ENCODE data around the gene TSPAN18. TPM values are rescaled to one million over a fixed set of nuclear protein-coding genes. Genes with fewer than 3 reads are reported as not detected.

Gene TSPAN18
- total and polyA plus RNA-seq, 7 donors: 5.2 to 21.7 (median 8.0) TPM

GRCh38 chr11:44877571-44878497, 151.1 kb downstream of the TSPAN18 start:
- H3K9me3 ChIP-seq: no peaks in the 10 kb centered on the region
- no peak overlapping the region for H3K27ac ChIP-seq
- H3K36me3 ChIP-seq (ENCODE audit: insufficient read depth in 1 of 2, low read depth in 1 of 2): no peaks in the 10 kb centered on the region
- peaks cover 3% of the 10 kb centered on the region for H3K4me1 ChIP-seq
- intact Hi-C loops (cut with DNase I): no loop called here
- ATAC-seq (no peak), DNase-seq (no peak)
- H3K27me3 ChIP-seq (ENCODE audit: insufficient read depth in 3 of 3, low read length in 2 of 3): peaks cover 0 to 7% (median 0%) of the 10 kb centered on the region in 3 donors
- TF ChIP-seq CTCF (IDR thresholded peaks at IDR 0.05): no peak
- H3K4me3 ChIP-seq: no peak overlapping the region
- 64 to 73% (median 70%) methylated on average over 26 of the region's 26 CpGs for WGBS, 3 donors

GRCh38 chr11:44878711-44879110, 151.9 kb downstream of the TSPAN18 start:
- no peaks in the 10 kb centered on the region for H3K36me3 ChIP-seq (ENCODE audit: insufficient read depth in 1 of 2, low read depth in 1 of 2)
- peaks cover 0 to 7% (median 0%) of the 10 kb centered on the region in 3 donors for H3K27me3 ChIP-seq (ENCODE audit: insufficient read depth in 3 of 3, low read length in 2 of 3)
- H3K9me3 ChIP-seq: no peaks in the 10 kb centered on the region
- H3K4me3 ChIP-seq: no peak overlapping the region
- intact Hi-C loops (cut with DNase I): no loop called here
- 89 to 94% (median 89%) methylated on average over 6 of the region's 6 CpGs for WGBS, 3 donors
- peaks cover 3% of the 10 kb centered on the region for H3K4me1 ChIP-seq
- ATAC-seq: no peak
- DNase-seq: no peak
- H3K27ac ChIP-seq: no peak overlapping the region
- no peak for TF ChIP-seq CTCF (IDR thresholded peaks at IDR 0.05)

DNA sequence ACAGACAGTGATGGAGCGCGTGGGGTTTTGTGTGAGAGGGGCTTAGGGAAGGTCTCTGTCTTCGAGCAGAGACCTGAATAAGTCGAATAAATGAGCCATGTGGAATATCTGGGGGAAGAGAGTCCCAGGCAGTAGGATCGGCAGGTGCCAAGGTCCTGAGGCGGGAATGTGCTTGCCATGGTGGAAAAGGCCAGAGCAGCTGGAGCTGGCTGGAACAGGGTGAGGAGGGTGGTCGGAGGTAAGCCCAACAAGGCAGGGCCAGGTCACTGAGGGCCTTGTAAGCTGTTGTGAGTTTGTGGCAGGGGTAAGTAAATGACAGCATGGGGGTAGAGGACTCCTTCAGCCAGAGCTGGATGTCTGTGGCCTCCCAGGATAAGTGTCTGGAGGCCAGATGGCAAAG, 152.7 kb downstream of the TSPAN18 start:
- Histone ChIP-seq H3K27me3 (ENCODE audit: insufficient read depth in 3 of 3, low read length in 2 of 3) (peaks cover 0 to 7% (median 0%) of the 10 kb centered on the region in 3 donors), H3K4me3 (no peak overlapping the region), H3K9me3 (no peaks in the 10 kb centered on the region), H3K4me1 (peaks cover 3% of the 10 kb centered on the region), H3K36me3 (ENCODE audit: insufficient read depth in 1 of 2, low read depth in 1 of 2) (no peaks in the 10 kb centered on the region), H3K27ac (no peak overlapping the region)
- ATAC-seq: no peak
- intact Hi-C loops (cut with DNase I): no loop called here
- DNase-seq: no peak
- 84 to 88% (median 87%) methylated on average over 6 to 7 of the region's 7 CpGs for WGBS, 3 donors
- TF ChIP-seq CTCF (IDR thresholded peaks at IDR 0.05): no peak

DNA sequence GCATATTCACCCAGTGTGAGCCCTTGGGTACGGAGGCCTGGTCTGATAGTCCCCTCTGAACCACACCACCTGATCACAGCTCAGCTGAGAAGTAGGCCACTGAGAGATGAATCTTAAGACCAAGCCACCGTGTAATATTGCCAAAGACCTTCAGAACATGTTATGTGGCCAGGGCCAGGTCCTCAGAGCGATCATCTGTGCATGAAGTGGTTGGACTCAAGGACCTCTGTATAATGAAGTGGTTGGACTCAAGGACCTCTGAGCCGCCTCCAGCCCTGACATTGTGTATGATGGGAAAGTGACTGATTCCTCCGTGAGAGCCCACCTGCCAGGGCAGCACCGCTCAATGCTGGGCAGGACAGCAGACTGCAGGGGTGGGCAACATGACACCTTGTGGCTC, 153.7 kb downstream of the TSPAN18 start:
- Histone ChIP-seq H3K4me3 (no peak overlapping the region), H3K9me3 (no peaks in the 10 kb centered on the region), H3K27ac (no peak overlapping the region), H3K36me3 (ENCODE audit: insufficient read depth in 1 of 2, low read depth in 1 of 2) (no peaks in the 10 kb centered on the region), H3K27me3 (ENCODE audit: insufficient read depth in 3 of 3, low read length in 2 of 3) (peaks cover 0 to 7% (median 0%) of the 10 kb centered on the region in 3 donors), H3K4me1 (peaks cover 3% of the 10 kb centered on the region)
- intact Hi-C loops (cut with DNase I): no loop called here
- DNase-seq (no peak), ATAC-seq (no peak)
- TF ChIP-seq CTCF (IDR thresholded peaks at IDR 0.05): no peak
- WGBS, 3 donors: 81 to 87% (median 86%) methylated on average over 6 of the region's 6 CpGs
